K562 (cell line): ENCODE measurements around the gene PNISR. TPM values are rescaled to one million over a fixed set of nuclear protein-coding genes. Genes with fewer than 3 reads are reported as not detected.

ENCODE experiments used
- ARNT ChIP-seq, 2 experiments: fragments of 450-650 bp; IDR thresholded peaks; 2 replicates each; pipeline ENCODE4 v1.6.1; 2016; ENCODE audit warnings: mild to moderate bottlenecking in 1 of 2
- CCNT2 ChIP-seq: IDR thresholded peaks from 2 replicates; pipeline ENCODE4 v1.6.1; 2011; ENCODE audit warnings: borderline replicate concordance, low read depth, mild to moderate bottlenecking, moderate library complexity, mixed read lengths, low read length; ENCODE audit not compliant: insufficient read length; ENCODE audit errors: extremely low read depth
- CREB1 ChIP-seq, 2 experiments: sonication (generic) in 1 of 2; formaldehyde crosslinking in 1 of 2; IDR thresholded peaks; 2 replicates each; pipeline versions ENCODE4 v1.6.1 to v1.8.0; 2012 to 2022; ENCODE audit warnings: inconsistent platforms in 1 of 2, mild to moderate bottlenecking in 1 of 2, missing genetic modification reagents in 1 of 2, moderate library complexity in 1 of 2
- ELF2 ChIP-seq: fragments of 250-450 bp; sonication (Bioruptor Pico); IDR thresholded peaks from 2 replicates; pipeline ENCODE4 v1.5.0; 2021; ENCODE audit warnings: mild to moderate bottlenecking
- FOXK1 ChIP-seq: sonication (generic); formaldehyde crosslinking; IDR thresholded peaks from 2 replicates; pipeline ENCODE4 v1.8.0; 2022; ENCODE audit warnings: missing genetic modification reagents, mild to moderate bottlenecking, borderline replicate concordance
- FOXO4 ChIP-seq: fragments of 450-650 bp; formaldehyde crosslinking; IDR thresholded peaks from 2 replicates; pipeline ENCODE4 v1.4.0; 2020; ENCODE audit warnings: mild to moderate bottlenecking, moderate library complexity
- GABPB1 ChIP-seq: sonication (generic); formaldehyde crosslinking; IDR thresholded peaks from 2 replicates; pipeline ENCODE4 v1.8.0; 2022; ENCODE audit warnings: mild to moderate bottlenecking, missing genetic modification reagents
- GTF2E2 ChIP-seq: fragments of 200-800 bp; sonication (Bioruptor generic); IDR thresholded peaks from 2 replicates; pipeline ENCODE4 v1.6.1; 2016; ENCODE audit warnings: missing genetic modification characterization, missing compliant biosample characterization
- HCFC1 ChIP-seq: IDR thresholded peaks from 2 replicates; pipeline ENCODE4 v1.6.1; 2012; ENCODE audit warnings: low read depth, low read length, improper control_type of control experiment
- JUNB ChIP-seq: fragments of 450-650 bp; formaldehyde crosslinking; conservative IDR thresholded peaks from 2 replicates; pipeline ENCODE4 v1.4.0; 2020; ENCODE audit warnings: mild to moderate bottlenecking
- NEUROD1 ChIP-seq: fragments of 150-350 bp; IDR thresholded peaks from 2 replicates; pipeline ENCODE4 v1.6.1; 2014; ENCODE audit warnings: borderline replicate concordance, low read length, low read depth; ENCODE audit not compliant: partially characterized antibody
- PCBP1 ChIP-seq: fragments of 200-400 bp; formaldehyde crosslinking; IDR thresholded peaks from 2 replicates; pipeline ENCODE4 v1.6.1; 2018; ENCODE audit warnings: mild to moderate bottlenecking, low read depth, low read length; ENCODE audit not compliant: poor library complexity, severe bottlenecking
- PHTF2 ChIP-seq: fragments of 250-450 bp; sonication (Bioruptor Pico); IDR thresholded peaks from 2 replicates; pipeline ENCODE4 v1.5.0; 2021; ENCODE audit warnings: mild to moderate bottlenecking
- SMAD2 ChIP-seq: fragments of 150-350 bp; IDR thresholded peaks from 2 replicates; pipeline ENCODE4 v1.6.1; 2014; ENCODE audit warnings: low read depth, mild to moderate bottlenecking, low read length
- SMAD3 ChIP-seq: fragments of 450-650 bp; formaldehyde crosslinking; conservative IDR thresholded peaks from 2 replicates; pipeline ENCODE4 v1.4.0; 2020; ENCODE audit warnings: mild to moderate bottlenecking
- STAG1 ChIP-seq: sonication (generic); formaldehyde crosslinking; IDR thresholded peaks from 2 replicates; pipeline ENCODE4 v1.5.0; 2020; ENCODE audit warnings: missing genetic modification reagents, borderline replicate concordance
- SUPT5H ChIP-seq: fragments of 450-650 bp; IDR thresholded peaks from 2 replicates; pipeline ENCODE4 v1.6.1; 2016
- ZC3H8 ChIP-seq: fragments of 450-650 bp; IDR thresholded peaks from 2 replicates; pipeline ENCODE4 v1.6.1; 2017
- ZKSCAN3 ChIP-seq: fragments of 250-450 bp; sonication (Bioruptor Pico); IDR thresholded peaks from 2 replicates; pipeline ENCODE4 v1.4.0; 2020
- polyA plus RNA-seq, 8 experiments: library from polyadenylated mRNA; depleted of rRNA in 4 of 8; stranded (reverse) in 5 of 8; unstranded in 3 of 8; fragments of >200 nt; fragmentation: Nextera tagmentation in 2 of 8; fragmentation: Illumina TruSeq in 1 of 8; extraction: Ambion mirVana in 2 of 8; extraction: Trizol in 1 of 8; gene quantifications; 2 replicates each; pipeline versions ENCODE4 v1.2.1 to v1.2.3, GENCODE V29; 2011 to 2014; ENCODE audit warnings: inconsistent platforms in 1 of 8, missing spikeins in 1 of 8
- total RNA-seq, 7 experiments: library from RNA; depleted of rRNA in 6 of 7; stranded (reverse); fragments of >200 nt in 6 of 7; fragmentation: Illumina TruSeq in 2 of 7; extraction: Trizol in 2 of 7; gene quantifications; 2 replicates each; pipeline versions ENCODE4 v1.2.1 to v1.2.3, GENCODE V29; 2011 to 2021; ENCODE audit warnings: low replicate concordance in 1 of 7
- TF ChIP-seq, protein P1 (sequence below): fragments of 250-450 bp; sonication (Bioruptor Pico); IDR thresholded peaks from 2 replicates; pipeline ENCODE4 v1.8.0; 2022; ENCODE audit warnings: moderate library complexity, mild to moderate bottlenecking, inconsistent platforms
- TF ChIP-seq, protein P2 (sequence below), 2 experiments: IDR thresholded peaks; 2 replicates each; pipeline ENCODE4 v1.6.1; 2012; ENCODE audit warnings: improper control_type of control experiment in 2 of 2, low read depth in 2 of 2, low read length in 2 of 2, borderline replicate concordance in 1 of 2
- TF ChIP-seq, protein P3 (sequence below): fragments of 450-650 bp; IDR thresholded peaks from 2 replicates; pipeline ENCODE4 v1.6.1; 2016; ENCODE audit warnings: low read depth, mild to moderate bottlenecking, moderate library complexity

The PNISR gene
- total and polyA plus RNA-seq, 9 of the 15 experiments (the other 6 are each of a cell fraction or from before 2014, with no cell fraction given) = 97.4 to 206 (median 131) TPM

- TF ChIP-seq, protein P1, sequence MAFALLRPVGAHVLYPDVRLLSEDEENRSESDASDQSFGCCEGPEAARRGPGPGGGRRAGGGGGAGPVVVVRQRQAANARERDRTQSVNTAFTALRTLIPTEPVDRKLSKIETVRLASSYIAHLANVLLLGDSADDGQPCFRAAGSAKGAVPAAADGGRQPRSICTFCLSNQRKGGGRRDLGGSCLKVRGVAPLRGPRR = no peak
- TF ChIP-seq STAG1 (CRISPR knock-in tag) (no peak), SMAD2 (no peak), FOXO4 (CRISPR knock-in tag) (no peak), SMAD3 (no peak), CCNT2 (no peak), FOXK1 (0 out of 2 replicates have a peak, but pooled peaks have one; percentile 18), GABPB1 (CRISPR knock-in tag) (peak; percentile 94), ZKSCAN3 (CRISPR knock-in tag) (no peak), ZC3H8 (no peak), PCBP1 (no peak), PHTF2 (CRISPR knock-in tag) (no peak), NEUROD1 (peak; percentile 23), GTF2E2 (tag) (peak; percentile 88; the same call in 1 of the 2 replicates), JUNB (CRISPR knock-in tag) (no peak), ELF2 (no peak), ARNT (IDR thresholded peaks at IDR 0.05) (no peak; a peak in 1 of 4 replicates), SUPT5H (peak; percentile 93), HCFC1 (peak; percentile 88), CREB1 (IDR thresholded peaks at IDR 0.05) (peak; percentile 13; the same call in 1 of the 2 replicates), CREB1 (CRISPR knock-in tag; IDR thresholded peaks at IDR 0.05) (no peak; the same call in 1 of the 2 replicates)
- TF ChIP-seq, protein P2, sequence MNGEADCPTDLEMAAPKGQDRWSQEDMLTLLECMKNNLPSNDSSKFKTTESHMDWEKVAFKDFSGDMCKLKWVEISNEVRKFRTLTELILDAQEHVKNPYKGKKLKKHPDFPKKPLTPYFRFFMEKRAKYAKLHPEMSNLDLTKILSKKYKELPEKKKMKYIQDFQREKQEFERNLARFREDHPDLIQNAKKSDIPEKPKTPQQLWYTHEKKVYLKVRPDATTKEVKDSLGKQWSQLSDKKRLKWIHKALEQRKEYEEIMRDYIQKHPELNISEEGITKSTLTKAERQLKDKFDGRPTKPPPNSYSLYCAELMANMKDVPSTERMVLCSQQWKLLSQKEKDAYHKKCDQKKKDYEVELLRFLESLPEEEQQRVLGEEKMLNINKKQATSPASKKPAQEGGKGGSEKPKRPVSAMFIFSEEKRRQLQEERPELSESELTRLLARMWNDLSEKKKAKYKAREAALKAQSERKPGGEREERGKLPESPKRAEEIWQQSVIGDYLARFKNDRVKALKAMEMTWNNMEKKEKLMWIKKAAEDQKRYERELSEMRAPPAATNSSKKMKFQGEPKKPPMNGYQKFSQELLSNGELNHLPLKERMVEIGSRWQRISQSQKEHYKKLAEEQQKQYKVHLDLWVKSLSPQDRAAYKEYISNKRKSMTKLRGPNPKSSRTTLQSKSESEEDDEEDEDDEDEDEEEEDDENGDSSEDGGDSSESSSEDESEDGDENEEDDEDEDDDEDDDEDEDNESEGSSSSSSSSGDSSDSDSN (IDR thresholded peaks at IDR 0.05; ENCODE audit: borderline replicate concordance in 1 of 2, low read depth in 2 of 2, low read length in 2 of 2) = no peak
- TF ChIP-seq, protein P3, sequence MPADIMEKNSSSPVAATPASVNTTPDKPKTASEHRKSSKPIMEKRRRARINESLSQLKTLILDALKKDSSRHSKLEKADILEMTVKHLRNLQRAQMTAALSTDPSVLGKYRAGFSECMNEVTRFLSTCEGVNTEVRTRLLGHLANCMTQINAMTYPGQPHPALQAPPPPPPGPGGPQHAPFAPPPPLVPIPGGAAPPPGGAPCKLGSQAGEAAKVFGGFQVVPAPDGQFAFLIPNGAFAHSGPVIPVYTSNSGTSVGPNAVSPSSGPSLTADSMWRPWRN = no peak
Measured at GRCh38 chr6:99424761-99425646, at the start of gene PNISR (continued).
